HCT116 (cell line): ENCODE data around the gene FKBP15.
A peak's percentile ranks its signal among the peaks of the same experiment; 100 is the strongest.

Source experiments
- CTCF ChIP-seq, 3 experiments: fragments of 200-600 bp in 1 of 3; sonication (generic) in 1 of 3; IDR thresholded peaks in 2 of 3; conservative IDR thresholded peaks in 1 of 3; 2 replicates each; pipeline ENCODE4 v1.5.1; 2012 to 2017; ENCODE audit warnings: low read depth in 2 of 3, low read length in 2 of 3, antibody characterized with exemption in 1 of 3, borderline replicate concordance in 1 of 3, control low read depth in 1 of 3, mild to moderate bottlenecking in 1 of 3, mixed read lengths in 1 of 3, mixed run types in 1 of 3, moderate library complexity in 1 of 3; ENCODE audit not compliant: insufficient read depth in 1 of 3
- POLR2A ChIP-seq: IDR thresholded peaks from 2 replicates; pipeline ENCODE4 v1.7.0; 2011; ENCODE audit warnings: borderline replicate concordance; ENCODE audit not compliant: insufficient read depth, insufficient read length; ENCODE audit errors: extremely low read depth
- SP1 ChIP-seq: IDR thresholded peaks from 2 replicates; pipeline ENCODE4 v1.6.1; 2012; ENCODE audit warnings: low read depth

- TF ChIP-seq SP1 (peak; percentile 88), POLR2A (peak; percentile 36), CTCF (IDR thresholded peaks at IDR 0.05 in 2 of 3, conservative IDR thresholded peaks at IDR 0.05 in 1 of 3; ENCODE audit: borderline replicate concordance in 1 of 3, insufficient read depth in 1 of 3, low read depth in 2 of 3, low read length in 2 of 3) (no peak)
Measured at GRCh38 chr9:113221003-113221799, at the start of gene FKBP15, which contains the start of gene SLC31A1.
